ENCODE data around the gene CISH. TPM values are rescaled to one million over a fixed set of nuclear protein-coding genes. Genes with fewer than 3 reads are reported as not detected.

Gene CISH
- total and polyA plus RNA-seq, 9 of the 15 experiments (the other 6 are each of a cell fraction or from before 2014, with no cell fraction given) = 1.7 to 47.7 (median 18.3) TPM

- TF ChIP-seq CTCFL (IDR thresholded peaks at IDR 0.05; ENCODE audit: borderline replicate concordance, insufficient read depth, low read depth, low read length, poor library complexity, severe bottlenecking) (no peak), TFAP4 (CRISPR knock-in tag; IDR thresholded peaks at IDR 0.05; ENCODE audit: borderline replicate concordance) (no peak), PPARD (CRISPR knock-in tag; IDR thresholded peaks at IDR 0.05) (no peak), SMAD2 (IDR thresholded peaks at IDR 0.05; ENCODE audit: low read depth, low read length) (no peak), ZNF311 (CRISPR knock-in tag; IDR thresholded peaks at IDR 0.05) (no peak), GTF2A2 (tag; IDR thresholded peaks at IDR 0.05) (no peak), FOXO4 (CRISPR knock-in tag; IDR thresholded peaks at IDR 0.05) (no peak), ETV6 (IDR thresholded peaks at IDR 0.05; ENCODE audit: borderline replicate concordance in 1 of 2, low read depth in 2 of 2, low read length in 1 of 2) (no peak), ETV6 (CRISPR knock-in tag; IDR thresholded peaks at IDR 0.05; ENCODE audit: borderline replicate concordance) (no peak)
These were observed 14.8 kb upstream of the CISH start (continued) for GRCh38 chr3:50626401-50626800.

Data from K562 (cell line).